ENCODE results near the gene TSPAN3.

Gene TSPAN3

GRCh38 chr15:77027697-77028450 lies 43.0 kb downstream of the TSPAN3 start:
- no peaks in the 10 kb centered on the region for H3K79me2 ChIP-seq (ENCODE audit: control insufficient read depth, low read length)
- no peak for TF ChIP-seq EZH2phosphoT487 (IDR thresholded peaks at IDR 0.05; ENCODE audit: borderline replicate concordance, low read length)
- TF ChIP-seq CTCF (IDR thresholded peaks at IDR 0.05; ENCODE audit: low read depth, low read length, poor library complexity, severe bottlenecking) = no peak
- no peaks in the 10 kb centered on the region for H3K4me1 ChIP-seq (ENCODE audit: control insufficient read depth, low read length)
- no peaks in the 10 kb centered on the region for H3K9me3 ChIP-seq (ENCODE audit: control insufficient read depth, insufficient read depth, low read length)
- H3F3A ChIP-seq (ENCODE audit: control insufficient read depth, insufficient read depth) = no peaks in the 10 kb centered on the region
- no peak overlapping the region for H3K4me3 ChIP-seq (ENCODE audit: low read length)
- H3K36me3 ChIP-seq (ENCODE audit: control insufficient read depth, low read length) = no peaks in the 10 kb centered on the region
- H3K27ac ChIP-seq (ENCODE audit: low read depth, low read length) = no peak overlapping the region
- H3K4me2 ChIP-seq (ENCODE audit: low read length) = no peak overlapping the region
- H3K9me2 ChIP-seq (replicated peaks; ENCODE audit: control insufficient read depth, low read length) = no peaks in the 10 kb centered on the region
- H3K27me3 ChIP-seq (ENCODE audit: control insufficient read depth, low read length) = no peaks in the 10 kb centered on the region
- no peaks in the 10 kb centered on the region for H4K20me1 ChIP-seq (ENCODE audit: control insufficient read depth, insufficient read depth, low read depth, low read length)

- H3K4me2 ChIP-seq (ENCODE audit: low read length) = no peak overlapping the region
These were observed 43.7 kb downstream of the TSPAN3 start for GRCh38 chr15:77027111-77027696.

GRCh38 chr15:77026501-77027110 lies 44.3 kb downstream of the TSPAN3 start:
- no peaks in the 10 kb centered on the region for H3K9me3 ChIP-seq (ENCODE audit: control insufficient read depth, insufficient read depth, low read length)
- no peak overlapping the region for H3K4me2 ChIP-seq (ENCODE audit: low read length)
- no peaks in the 10 kb centered on the region for H4K20me1 ChIP-seq (ENCODE audit: control insufficient read depth, insufficient read depth, low read depth, low read length)
- H3K36me3 ChIP-seq (ENCODE audit: control insufficient read depth, low read length) = no peaks in the 10 kb centered on the region
- H3K9me2 ChIP-seq (replicated peaks; ENCODE audit: control insufficient read depth, low read length) = no peaks in the 10 kb centered on the region
- H3K27ac ChIP-seq (ENCODE audit: low read depth, low read length) = no peak overlapping the region
- no peaks in the 10 kb centered on the region for H3K4me1 ChIP-seq (ENCODE audit: control insufficient read depth, low read length)
- TF ChIP-seq CTCF (IDR thresholded peaks at IDR 0.05; ENCODE audit: low read depth, low read length, poor library complexity, severe bottlenecking) = no peak
- TF ChIP-seq EZH2phosphoT487 (IDR thresholded peaks at IDR 0.05; ENCODE audit: borderline replicate concordance, low read length) = no peak
- H3K4me3 ChIP-seq (ENCODE audit: low read length) = no peak overlapping the region
- no peaks in the 10 kb centered on the region for H3F3A ChIP-seq (ENCODE audit: control insufficient read depth, insufficient read depth)
- H3K79me2 ChIP-seq (ENCODE audit: control insufficient read depth, low read length) = no peaks in the 10 kb centered on the region
- H3K27me3 ChIP-seq (ENCODE audit: control insufficient read depth, low read length) = no peaks in the 10 kb centered on the region

More at GRCh38 chr15:77027111-77027696, 43.7 kb downstream of the TSPAN3 start:
- Histone ChIP-seq H3K4me3 (ENCODE audit: low read length) (no peak overlapping the region), H3K36me3 (ENCODE audit: control insufficient read depth, low read length) (no peaks in the 10 kb centered on the region), H3K79me2 (ENCODE audit: control insufficient read depth, low read length) (no peaks in the 10 kb centered on the region), H3F3A (ENCODE audit: control insufficient read depth, insufficient read depth) (no peaks in the 10 kb centered on the region), H4K20me1 (ENCODE audit: control insufficient read depth, insufficient read depth, low read depth, low read length) (no peaks in the 10 kb centered on the region), H3K27ac (ENCODE audit: low read depth, low read length) (no peak overlapping the region), H3K9me2 (replicated peaks; ENCODE audit: control insufficient read depth, low read length) (no peaks in the 10 kb centered on the region), H3K4me1 (ENCODE audit: control insufficient read depth, low read length) (no peaks in the 10 kb centered on the region), H3K9me3 (ENCODE audit: control insufficient read depth, insufficient read depth, low read length) (no peaks in the 10 kb centered on the region), H3K27me3 (ENCODE audit: control insufficient read depth, low read length) (no peaks in the 10 kb centered on the region)
- TF ChIP-seq CTCF (IDR thresholded peaks at IDR 0.05; ENCODE audit: low read depth, low read length, poor library complexity, severe bottlenecking) = no peak
- TF ChIP-seq EZH2phosphoT487 (IDR thresholded peaks at IDR 0.05; ENCODE audit: borderline replicate concordance, low read length) = no peak

All from DOHH2 (cell line).